ENCODE measurements around the gene ALPG.
"Not testable (repeated sequence)": the region's sequence is repeated elsewhere in the genome, so short reads cannot be mapped to it uniquely, and the experiment has no call there.

The ALPG gene

GRCh38 chr2:232389327-232389726, 17.3 kb upstream of the ALPG start:
- H3K4me1 ChIP-seq, result no peaks in the 10 kb centered on the region
- TF ChIP-seq, protein P1, sequence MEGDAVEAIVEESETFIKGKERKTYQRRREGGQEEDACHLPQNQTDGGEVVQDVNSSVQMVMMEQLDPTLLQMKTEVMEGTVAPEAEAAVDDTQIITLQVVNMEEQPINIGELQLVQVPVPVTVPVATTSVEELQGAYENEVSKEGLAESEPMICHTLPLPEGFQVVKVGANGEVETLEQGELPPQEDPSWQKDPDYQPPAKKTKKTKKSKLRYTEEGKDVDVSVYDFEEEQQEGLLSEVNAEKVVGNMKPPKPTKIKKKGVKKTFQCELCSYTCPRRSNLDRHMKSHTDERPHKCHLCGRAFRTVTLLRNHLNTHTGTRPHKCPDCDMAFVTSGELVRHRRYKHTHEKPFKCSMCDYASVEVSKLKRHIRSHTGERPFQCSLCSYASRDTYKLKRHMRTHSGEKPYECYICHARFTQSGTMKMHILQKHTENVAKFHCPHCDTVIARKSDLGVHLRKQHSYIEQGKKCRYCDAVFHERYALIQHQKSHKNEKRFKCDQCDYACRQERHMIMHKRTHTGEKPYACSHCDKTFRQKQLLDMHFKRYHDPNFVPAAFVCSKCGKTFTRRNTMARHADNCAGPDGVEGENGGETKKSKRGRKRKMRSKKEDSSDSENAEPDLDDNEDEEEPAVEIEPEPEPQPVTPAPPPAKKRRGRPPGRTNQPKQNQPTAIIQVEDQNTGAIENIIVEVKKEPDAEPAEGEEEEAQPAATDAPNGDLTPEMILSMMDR (IDR thresholded peaks at IDR 0.05; ENCODE audit: low read depth, low read length), result no peak
- no peak for DNase-seq

DNA sequence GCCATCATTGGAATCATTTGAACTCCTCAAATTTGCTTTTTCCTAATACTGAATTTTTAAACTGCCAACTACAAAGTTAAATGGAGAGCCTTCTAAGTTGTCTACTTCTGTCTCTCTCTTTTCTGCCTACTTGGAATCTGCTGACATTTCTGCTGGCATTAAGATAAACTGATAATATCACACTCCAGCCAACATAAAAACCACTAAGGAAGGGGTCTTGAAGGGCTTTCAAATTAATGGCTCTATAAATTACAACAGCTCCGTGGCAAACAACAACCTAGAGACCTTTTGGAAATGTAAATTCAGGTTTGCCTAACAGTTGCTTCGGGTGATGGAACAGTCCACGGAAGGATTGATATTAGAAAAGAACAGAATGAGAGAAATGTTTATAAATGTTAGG, 16.0 kb upstream of the ALPG start:
- TF ChIP-seq, protein P1 (IDR thresholded peaks at IDR 0.05; ENCODE audit: low read depth, low read length), result no peak
- H3K4me3 ChIP-seq (ENCODE audit: low read depth, low read length), result no peak overlapping the region
- no peak for DNase-seq
- peaks cover 81% of the 10 kb centered on the region for H3K27me3 ChIP-seq
- no peaks in the 10 kb centered on the region for H3K36me3 ChIP-seq
- H3K4me1 ChIP-seq, result no peaks in the 10 kb centered on the region
- no peaks in the 10 kb centered on the region for H3K9me3 ChIP-seq

More at GRCh38 chr2:232389327-232389726, 17.3 kb upstream of the ALPG start:
- Histone ChIP-seq H3K4me3 (ENCODE audit: low read depth, low read length) (no peak overlapping the region), H3K9me3 (no peaks in the 10 kb centered on the region), H3K36me3 (no peaks in the 10 kb centered on the region), H3K27me3 (peaks cover 81% of the 10 kb centered on the region)

DNA sequence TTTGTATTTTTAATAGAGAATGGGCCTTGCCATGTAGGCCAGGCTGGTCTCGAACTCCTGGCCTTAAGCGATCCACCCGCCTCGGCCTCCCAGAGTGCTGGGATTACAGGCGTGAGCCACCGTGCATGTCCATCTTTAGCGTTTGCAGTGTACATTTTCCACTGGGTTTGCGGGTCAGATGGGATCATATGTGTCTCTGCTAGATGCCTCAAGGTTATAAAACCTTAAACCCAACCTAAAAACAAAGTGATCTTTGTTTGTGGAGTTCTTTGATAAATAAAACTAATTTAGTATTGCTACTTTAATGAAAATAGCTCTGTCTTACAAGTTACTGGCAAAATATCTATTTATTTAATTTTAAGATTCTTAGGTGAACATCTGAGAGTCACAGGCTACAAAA, 13.1 kb upstream of the ALPG start:
- TF ChIP-seq, protein P1 (IDR thresholded peaks at IDR 0.05; ENCODE audit: low read depth, low read length), result no peak

GRCh38 chr2:232394431-232394830, 12.2 kb upstream of the ALPG start:
- H3K27me3 ChIP-seq, result peaks cover 56% of the 10 kb centered on the region
- DNase-seq; H3K36me3 ChIP-seq; H3K4me3 ChIP-seq (ENCODE audit: low read depth, low read length); H3K9me3 ChIP-seq; H3K4me1 ChIP-seq: not testable (repeated sequence)

More for the DNA sequence above, 13.1 kb upstream of the ALPG start:
- Histone ChIP-seq H3K9me3 (no peaks in the 10 kb centered on the region), H3K4me1 (no peaks in the 10 kb centered on the region), H3K4me3 (ENCODE audit: low read depth, low read length) (no peak overlapping the region), H3K36me3 (no peaks in the 10 kb centered on the region), H3K27me3 (peaks cover 61% of the 10 kb centered on the region)
- no peak for DNase-seq

DNA sequence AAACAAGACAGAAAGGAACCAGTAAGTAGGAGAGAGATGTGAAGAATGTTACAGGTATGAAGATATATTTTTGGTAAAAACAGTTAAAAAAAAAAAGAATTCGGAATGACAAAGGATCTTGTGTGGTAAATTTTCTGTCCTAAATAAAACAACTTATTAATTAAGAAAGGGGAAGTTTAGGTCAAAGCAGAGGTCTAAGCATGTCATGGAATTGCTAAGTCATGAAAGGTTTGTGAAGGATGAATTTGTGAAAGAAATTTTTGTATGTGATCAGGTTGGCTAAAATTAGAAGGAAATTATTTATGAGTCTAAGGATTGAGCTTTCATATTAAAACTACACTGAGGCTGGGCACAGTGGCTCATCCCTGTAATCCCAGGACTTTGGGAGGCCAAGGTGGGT, 11.1 kb upstream of the ALPG start:
- Histone ChIP-seq H3K4me1 (no peaks in the 10 kb centered on the region), H3K9me3 (no peaks in the 10 kb centered on the region), H3K36me3 (no peaks in the 10 kb centered on the region), H3K4me3 (ENCODE audit: low read depth, low read length) (no peak overlapping the region), H3K27me3 (peaks cover 53% of the 10 kb centered on the region)
- no peak for DNase-seq
- TF ChIP-seq, protein P1 (IDR thresholded peaks at IDR 0.05; ENCODE audit: low read depth, low read length), result no peak

GRCh38 chr2:232396683-232397082, 10.0 kb upstream of the ALPG start:
- no peak overlapping the region for H3K4me3 ChIP-seq (ENCODE audit: low read depth, low read length)
- no peaks in the 10 kb centered on the region for H3K36me3 ChIP-seq
- peaks cover 49% of the 10 kb centered on the region for H3K27me3 ChIP-seq
- TF ChIP-seq, protein P1 (IDR thresholded peaks at IDR 0.05; ENCODE audit: low read depth, low read length), result no peak
- no peaks in the 10 kb centered on the region for H3K4me1 ChIP-seq
- H3K9me3 ChIP-seq, result no peaks in the 10 kb centered on the region
- no peak for DNase-seq
